Parathyroid adenoma (tissue), 2 donors: ENCODE results near the gene ZBTB21.
A peak's percentile ranks its signal among the peaks of the same experiment; 100 is the strongest.

Experiments
- H2AFZ ChIP-seq: fragments of 300-600 bp; sonication (generic); one replicate; pipeline ENCODE4 v1.7.0; 2017; ENCODE audit warnings: antibody characterized with exemption, mild to moderate bottlenecking
- H3K27ac ChIP-seq: fragments of 300-600 bp; sonication (generic); one replicate; pipeline ENCODE4 v1.7.0; 2017
- H3K27me3 ChIP-seq: fragments of 300-600 bp; sonication (generic); one replicate; pipeline ENCODE4 v1.7.0; 2017; ENCODE audit warnings: low read length; ENCODE audit not compliant: control insufficient read depth, insufficient read depth
- H3K36me3 ChIP-seq: fragments of 300-600 bp; sonication (generic); one replicate; pipeline ENCODE4 v1.7.0; 2017; ENCODE audit warnings: low read length; ENCODE audit not compliant: control insufficient read depth, insufficient read depth
- H3K4me1 ChIP-seq: fragments of 300-600 bp; sonication (generic); one replicate; pipeline ENCODE4 v1.7.0; 2017; ENCODE audit warnings: control low read depth
- H3K4me2 ChIP-seq: fragments of 300-600 bp; sonication (generic); one replicate; pipeline ENCODE4 v1.7.0; 2017; ENCODE audit warnings: low read length
- H3K4me3 ChIP-seq: fragments of 300-600 bp; sonication (generic); one replicate; pipeline ENCODE4 v1.7.0; 2017; ENCODE audit warnings: low read depth, low read length
- H3K79me2 ChIP-seq: fragments of 300-600 bp; sonication (generic); one replicate; pipeline ENCODE4 v1.7.0; 2017; ENCODE audit warnings: control low read depth
- H3K9ac ChIP-seq: fragments of 300-600 bp; sonication (generic); one replicate; pipeline ENCODE4 v1.7.0; 2017; ENCODE audit warnings: mild to moderate bottlenecking
- H3K9me3 ChIP-seq: fragments of 300-600 bp; sonication (generic); one replicate; pipeline ENCODE4 v1.7.0; 2017; ENCODE audit warnings: low read length; ENCODE audit not compliant: control insufficient read depth
- CTCF ChIP-seq: fragments of 300-600 bp; sonication (generic); IDR thresholded peaks from one replicate; pipeline ENCODE4 v1.7.0; 2017; ENCODE audit warnings: antibody characterized with exemption, mild to moderate bottlenecking
- donor health status: primary hyperparathyroidism.

ZBTB21 gene

DNA sequence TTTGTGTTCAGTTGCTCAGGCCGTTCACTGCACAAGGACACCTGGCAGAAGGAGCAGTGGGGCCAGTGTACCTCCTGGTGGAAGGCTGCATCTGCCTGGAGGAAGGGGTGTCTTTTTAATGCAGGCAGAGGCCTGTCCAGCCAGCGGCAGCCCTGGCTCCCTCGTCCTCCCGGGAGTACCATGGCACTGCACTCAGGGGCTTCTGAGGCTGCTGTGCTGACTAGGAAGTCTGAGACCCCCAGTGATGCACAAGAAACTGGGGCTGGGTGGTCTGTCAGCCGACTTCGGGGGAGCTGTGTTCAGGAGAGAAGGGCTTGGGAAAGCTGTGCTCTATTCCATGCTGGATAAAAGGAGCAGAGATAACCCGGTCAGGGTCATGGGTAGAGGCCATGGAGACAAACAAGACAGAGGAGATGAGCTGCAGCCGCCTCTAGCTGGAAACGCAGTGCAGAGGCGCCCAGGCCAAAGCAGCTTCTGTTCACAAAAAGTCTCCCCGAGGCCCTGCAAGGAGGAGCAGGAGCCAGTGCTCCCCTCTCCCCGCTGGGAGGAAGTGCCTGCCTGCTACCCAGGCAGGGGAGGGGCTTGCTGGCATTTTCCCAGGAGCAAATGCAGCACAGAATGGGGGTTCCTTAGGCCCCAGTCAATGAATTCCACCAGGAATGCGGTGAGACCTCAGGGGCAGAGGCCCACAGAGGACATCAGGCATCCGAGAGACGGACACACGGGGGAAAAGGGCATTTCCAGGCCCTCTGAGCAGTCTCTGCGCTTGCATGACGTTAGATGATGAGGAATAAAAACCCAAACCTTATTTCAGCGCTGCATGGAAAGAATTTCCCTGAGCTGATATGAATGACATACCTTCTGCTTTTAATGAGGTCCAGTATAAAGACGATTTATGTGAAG, 39.2 kb downstream of the ZBTB21 start:
- no peaks in the 10 kb centered on the region for H3K4me1 ChIP-seq
- no peaks in the 10 kb centered on the region for H3K27me3 ChIP-seq
- H3K27ac ChIP-seq, result no peak overlapping the region
- H3K9ac ChIP-seq, result no peak overlapping the region
- no peak overlapping the region for H2AFZ ChIP-seq
- no peak overlapping the region for H3K4me2 ChIP-seq
- no peak for TF ChIP-seq CTCF
- H3K79me2 ChIP-seq, result no peaks in the 10 kb centered on the region
- H3K36me3 ChIP-seq, result no peaks in the 10 kb centered on the region
- H3K9me3 ChIP-seq, result no peaks in the 10 kb centered on the region
- no peak overlapping the region for H3K4me3 ChIP-seq

DNA sequence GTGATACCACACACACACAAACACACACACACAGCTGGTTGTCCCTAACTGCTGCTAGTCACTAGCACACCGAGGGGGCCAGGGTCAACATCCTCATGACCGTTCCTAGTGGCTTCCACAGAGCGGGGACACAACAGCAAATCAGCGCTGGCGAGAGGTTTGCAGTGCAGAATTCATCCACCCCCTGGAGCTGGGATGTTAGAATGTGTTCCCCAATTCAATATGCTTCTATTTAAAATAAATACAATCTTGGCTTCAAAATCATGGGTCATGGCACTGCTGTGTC, 40.1 kb downstream of the ZBTB21 start:
- no peaks in the 10 kb centered on the region for H3K27me3 ChIP-seq
- no peak overlapping the region for H2AFZ ChIP-seq
- H3K4me3 ChIP-seq, result no peak overlapping the region
- no peaks in the 10 kb centered on the region for H3K9me3 ChIP-seq
- TF ChIP-seq CTCF, result no peak
- H3K36me3 ChIP-seq, result no peaks in the 10 kb centered on the region
- no peak overlapping the region for H3K27ac ChIP-seq
- no peaks in the 10 kb centered on the region for H3K79me2 ChIP-seq
- no peaks in the 10 kb centered on the region for H3K4me1 ChIP-seq
- no peak overlapping the region for H3K4me2 ChIP-seq
- H3K9ac ChIP-seq, result no peak overlapping the region

DNA sequence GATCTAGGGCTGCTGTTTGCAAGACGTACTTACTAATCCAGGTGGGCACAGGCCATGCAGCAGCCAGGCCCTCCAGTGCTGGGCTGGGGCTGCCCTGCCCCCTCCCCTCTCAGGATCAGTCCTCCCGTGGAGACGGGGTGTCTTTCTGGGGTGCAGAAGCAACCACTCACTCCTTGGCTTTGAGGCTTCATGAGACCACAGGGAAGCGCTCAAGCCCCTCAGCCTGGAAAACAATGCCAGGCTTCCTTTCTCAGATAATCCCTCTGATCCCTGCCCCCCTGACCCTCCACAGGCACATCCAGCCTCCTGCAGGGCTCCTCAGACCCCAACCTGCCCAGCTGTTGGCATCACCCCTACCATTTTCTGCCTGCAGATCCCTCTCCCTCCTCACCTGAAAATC, 42.5 kb downstream of the ZBTB21 start:
- no peaks in the 10 kb centered on the region for H3K36me3 ChIP-seq
- no peak overlapping the region for H3K4me2 ChIP-seq
- no peaks in the 10 kb centered on the region for H3K9me3 ChIP-seq
- no peak overlapping the region for H2AFZ ChIP-seq
- H3K4me1 ChIP-seq, result no peaks in the 10 kb centered on the region
- H3K79me2 ChIP-seq, result no peaks in the 10 kb centered on the region
- no peak for TF ChIP-seq CTCF
- no peak overlapping the region for H3K4me3 ChIP-seq
- no peak overlapping the region for H3K27ac ChIP-seq
- H3K27me3 ChIP-seq, result no peaks in the 10 kb centered on the region
- no peak overlapping the region for H3K9ac ChIP-seq

GRCh38 chr21:41966872-41967621, 43.1 kb downstream of the ZBTB21 start:
- Histone ChIP-seq H3K27me3 (no peaks in the 10 kb centered on the region), H3K4me3 (no peak overlapping the region), H3K27ac (no peak overlapping the region), H3K4me2 (peak overlapping the region; percentile 5), H3K9ac (no peak overlapping the region), H3K4me1 (no peaks in the 10 kb centered on the region), H3K9me3 (no peaks in the 10 kb centered on the region), H3K79me2 (no peaks in the 10 kb centered on the region), H3K36me3 (no peaks in the 10 kb centered on the region), H2AFZ (no peak overlapping the region)
- no peak for TF ChIP-seq CTCF
